HG03066 (cell line): Measurements from ENCODE around the gene RHCE.
"Not testable (repeated sequence)": the region's sequence is repeated elsewhere in the genome, so short reads cannot be mapped to it uniquely, and the experiment has no call there.

ENCODE experiments used
- ATAC-seq: cut with Tn5 transposase; IDR thresholded peaks from one replicate; pipeline ENCODE4 v1.9.1; 2021; ENCODE audit warnings: low read depth; ENCODE audit not compliant: unreplicated experiment

RHCE gene

DNA sequence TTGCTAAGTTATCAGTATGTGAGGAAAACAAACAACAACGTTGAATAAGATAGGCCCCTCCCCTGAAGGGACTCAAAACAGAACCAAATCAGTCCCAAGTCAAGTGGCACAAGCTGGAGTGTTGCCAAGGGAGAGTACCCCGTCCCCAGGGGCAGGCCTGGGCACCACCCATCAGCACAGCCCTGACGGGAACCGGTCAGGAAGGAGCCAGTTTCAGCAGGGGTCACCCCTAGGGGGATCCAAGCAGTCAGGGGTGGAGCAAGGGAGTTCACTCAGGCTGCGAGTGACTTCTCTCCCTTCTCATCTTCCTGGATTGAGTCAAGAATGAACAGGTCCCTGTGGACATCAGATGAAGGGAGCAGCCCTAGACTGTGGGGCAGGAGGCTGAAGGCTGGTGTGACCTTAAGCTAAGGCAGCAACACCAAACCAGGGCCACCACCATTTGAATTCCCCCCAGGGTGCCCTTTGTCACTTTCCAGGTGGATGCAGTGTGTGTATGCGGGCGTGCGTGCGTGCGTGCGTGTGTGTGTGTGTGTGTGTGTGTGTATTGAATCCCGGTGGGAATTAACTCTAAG is 14.8 kb downstream of the RHCE start:
- ATAC-seq, result not testable (repeated sequence)

DNA sequence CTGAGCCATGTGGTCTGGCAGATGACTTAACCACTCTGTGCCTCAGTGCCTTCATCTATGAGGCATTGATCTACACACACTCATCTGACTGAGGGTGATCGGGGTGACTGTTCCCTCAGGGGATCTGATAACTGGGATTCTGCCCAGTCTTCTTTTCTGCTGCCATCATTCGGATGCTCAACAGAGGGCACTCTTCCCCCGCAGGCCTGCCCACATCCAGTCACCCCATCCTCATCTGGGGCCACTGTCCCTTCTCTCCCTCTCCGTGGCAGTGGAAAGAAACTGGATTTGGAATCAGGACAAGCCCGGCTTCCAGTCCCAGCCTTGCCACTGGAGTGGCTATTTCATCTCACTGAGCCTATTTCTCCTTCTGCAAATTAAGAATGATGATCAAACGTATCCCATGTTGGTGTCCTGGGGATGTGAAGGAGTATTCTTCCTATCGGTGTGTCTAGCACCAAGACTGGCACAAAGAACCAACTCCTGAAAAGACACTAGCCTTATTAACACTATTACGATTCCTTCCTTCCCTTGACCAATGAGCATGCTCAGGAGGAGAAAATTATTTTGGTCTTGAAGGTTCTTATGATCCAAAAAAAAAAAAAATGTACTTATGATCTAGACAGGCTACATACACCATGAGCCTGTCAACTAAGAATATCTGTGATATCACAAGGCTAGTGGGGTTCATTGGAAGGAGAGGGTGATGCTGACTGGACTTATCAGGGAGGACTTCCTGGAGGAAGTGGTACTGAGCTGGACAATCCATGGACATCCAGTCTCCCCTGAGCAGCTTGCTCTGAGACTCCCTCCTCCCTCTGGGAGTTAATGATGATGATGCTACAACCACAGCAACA is 17.4 kb downstream of the RHCE start:
- ATAC-seq, result not testable (repeated sequence)

DNA sequence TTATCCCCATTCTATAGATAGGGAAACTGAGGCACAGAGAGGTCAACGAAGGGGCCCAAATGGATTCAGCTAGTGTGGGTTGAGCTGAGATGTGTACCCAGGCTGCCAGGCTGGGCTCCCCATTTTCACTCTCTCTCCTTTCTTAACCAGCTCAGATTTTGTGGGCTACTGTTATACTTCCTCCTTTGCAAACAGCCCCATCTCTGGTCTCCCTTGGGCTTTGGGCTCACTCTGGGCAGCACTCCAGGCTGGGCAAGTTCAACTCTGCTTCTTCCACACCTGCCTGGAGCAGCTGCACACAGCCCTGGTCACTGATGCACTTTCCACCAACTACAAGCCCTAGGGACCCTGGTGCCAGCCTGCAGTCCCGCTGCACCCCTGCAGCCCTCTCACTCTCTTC is 22.5 kb downstream of the RHCE start:
- ATAC-seq, result not testable (repeated sequence)

DNA sequence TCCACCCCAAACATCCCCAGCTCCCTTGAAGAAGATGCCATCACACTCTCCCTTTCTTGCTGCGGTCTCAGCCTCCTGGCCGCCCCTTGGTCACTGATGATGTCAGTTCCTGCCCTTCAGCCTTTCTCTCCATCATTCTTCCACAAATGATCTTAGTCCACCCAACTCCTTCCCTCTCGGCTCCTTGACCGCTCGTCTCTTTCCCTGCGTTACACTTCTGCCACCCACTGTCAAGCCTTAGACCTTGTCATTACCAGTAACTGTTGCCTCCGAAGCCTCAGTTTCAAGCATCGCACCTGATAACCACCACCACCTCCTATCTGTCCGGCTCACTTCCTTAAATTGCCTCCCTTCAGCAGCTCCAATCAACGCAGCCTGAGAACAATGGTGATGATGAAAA is 23.1 kb downstream of the RHCE start:
- not testable (repeated sequence) for ATAC-seq

DNA sequence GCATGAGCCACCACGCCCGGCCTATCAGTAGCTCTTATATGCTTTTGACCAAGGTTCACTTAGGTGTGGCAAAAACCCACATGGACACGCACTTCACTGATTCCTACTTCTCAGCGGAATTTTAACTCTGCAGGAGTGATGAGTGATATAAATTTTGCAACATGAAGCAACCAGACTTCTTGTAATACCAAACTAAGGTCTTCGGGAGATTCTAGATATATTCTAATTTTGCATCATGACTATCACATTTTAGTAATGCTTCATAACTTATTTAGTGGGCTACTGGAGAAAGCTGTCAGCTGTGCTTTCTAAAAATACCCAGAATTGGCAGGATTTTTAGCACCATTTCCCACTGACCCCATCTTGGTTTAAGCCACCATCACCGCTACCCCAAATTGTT is 27.8 kb downstream of the RHCE start:
- ATAC-seq, result no peak

DNA sequence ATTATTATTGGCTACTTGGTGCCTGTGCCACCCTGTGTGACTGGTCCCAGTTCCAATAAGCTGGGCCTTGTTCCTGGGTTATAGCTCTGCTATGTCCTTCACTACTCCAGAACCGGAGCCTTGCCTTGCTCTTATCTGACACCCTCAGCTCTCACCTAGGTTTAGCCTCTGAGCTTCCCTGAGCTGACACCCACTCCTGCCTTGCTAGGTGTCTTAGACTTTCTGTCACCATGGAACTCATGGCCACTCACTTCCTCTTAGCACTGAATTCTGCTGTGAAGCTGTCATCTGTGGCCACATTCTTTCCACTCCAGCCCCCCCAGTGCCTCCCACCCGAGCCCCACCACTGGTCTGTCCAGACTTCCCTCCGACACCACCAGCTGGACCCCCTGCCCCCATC is 30.9 kb downstream of the RHCE start:
- not testable (repeated sequence) for ATAC-seq

DNA sequence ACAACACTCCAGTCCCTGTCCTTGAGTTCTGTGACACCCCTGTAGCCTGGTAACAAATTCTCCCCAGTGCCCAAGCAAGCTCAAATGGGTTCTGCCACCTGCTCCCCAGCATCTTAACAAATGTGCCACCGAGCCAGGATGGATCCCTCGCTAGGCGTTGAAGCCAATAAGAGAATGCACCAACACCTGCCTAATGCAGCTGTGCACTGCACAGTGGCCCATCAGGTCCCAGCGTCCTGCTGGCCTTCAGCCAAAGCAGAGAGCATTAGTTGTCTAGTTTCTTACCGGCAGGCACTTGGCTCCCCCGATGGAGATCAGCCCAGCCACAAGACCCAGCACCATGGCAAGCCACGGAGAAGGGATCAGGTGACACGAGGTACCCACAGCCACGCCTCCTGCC is 31.9 kb downstream of the RHCE start:
- ATAC-seq, result not testable (repeated sequence)

DNA sequence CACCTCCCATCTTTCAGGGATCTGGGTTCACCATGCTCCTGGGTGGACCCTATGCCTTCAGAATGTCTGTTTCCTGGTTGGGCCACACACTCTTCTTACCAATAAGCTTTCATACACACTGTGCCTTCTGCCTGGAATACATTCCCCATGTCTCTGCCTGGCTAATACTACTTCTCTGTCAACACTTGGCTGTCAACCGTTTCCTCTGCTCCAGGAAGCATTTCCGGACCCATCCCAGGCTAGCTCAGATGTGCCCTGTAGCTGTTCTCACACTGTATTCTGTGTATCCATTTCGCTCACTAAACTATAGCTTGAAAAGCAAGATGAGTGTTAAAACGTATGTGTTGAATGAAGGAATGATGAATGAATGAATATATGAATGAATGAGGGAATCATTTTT is 33.5 kb downstream of the RHCE start:
- not testable (repeated sequence) for ATAC-seq

DNA sequence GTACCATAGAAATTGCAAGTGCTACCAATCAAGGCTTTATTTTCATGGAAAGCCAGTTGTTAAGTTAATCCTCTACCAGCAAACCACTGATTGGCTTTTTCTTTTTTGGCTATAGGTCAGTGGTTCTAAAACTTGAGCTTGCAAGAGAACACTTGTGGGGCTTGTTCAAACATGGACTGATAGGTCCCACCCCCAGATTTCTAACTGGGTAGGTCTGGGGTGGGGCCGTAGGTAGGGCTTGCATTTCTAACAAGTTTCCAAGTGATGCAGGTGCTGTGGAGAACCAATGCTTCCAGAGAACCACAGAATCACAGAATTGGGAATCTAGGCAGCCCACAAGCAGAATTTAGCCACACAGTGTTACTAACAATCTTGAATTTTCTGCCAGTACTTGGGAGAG is 36.8 kb downstream of the RHCE start:
- ATAC-seq, result not testable (repeated sequence)

DNA sequence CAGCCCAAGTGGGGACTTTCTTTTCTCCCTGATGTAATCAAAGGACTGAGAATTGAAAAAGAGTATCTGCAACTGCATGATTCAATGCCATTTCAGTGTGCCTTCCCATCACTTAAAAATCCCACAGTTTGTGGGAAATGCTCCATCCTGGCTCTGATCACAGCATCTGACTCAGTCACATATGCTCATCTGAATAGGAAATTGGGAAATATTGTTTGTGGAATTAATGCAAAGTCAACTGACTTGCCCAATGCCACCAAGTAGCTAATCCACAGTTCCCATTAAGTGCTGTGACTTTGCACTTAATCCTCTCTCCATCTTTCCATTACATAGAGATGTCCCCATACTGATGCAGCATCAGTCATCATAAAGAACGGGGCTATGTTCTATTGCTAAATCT is 37.5 kb downstream of the RHCE start:
- ATAC-seq, result not testable (repeated sequence)

DNA sequence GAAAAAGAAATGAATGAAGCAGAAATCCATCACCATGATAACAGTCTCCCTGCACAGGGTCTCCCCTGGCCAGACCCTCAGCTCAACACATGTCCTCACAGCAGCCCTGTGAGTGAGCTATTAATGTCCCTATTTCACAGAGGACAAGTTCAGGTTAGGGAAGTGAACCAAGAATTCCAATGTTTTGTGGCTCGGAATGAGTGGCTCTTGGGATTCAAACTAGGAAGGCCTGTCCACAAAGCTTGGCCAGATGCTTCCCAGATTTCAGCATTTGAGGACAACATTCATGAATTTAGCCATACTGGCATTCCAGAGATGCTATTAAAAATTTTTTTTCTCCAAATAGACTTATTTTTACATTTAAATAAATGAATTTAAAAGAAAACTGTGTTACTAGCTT is 38.1 kb downstream of the RHCE start:
- ATAC-seq, result not testable (repeated sequence)

DNA sequence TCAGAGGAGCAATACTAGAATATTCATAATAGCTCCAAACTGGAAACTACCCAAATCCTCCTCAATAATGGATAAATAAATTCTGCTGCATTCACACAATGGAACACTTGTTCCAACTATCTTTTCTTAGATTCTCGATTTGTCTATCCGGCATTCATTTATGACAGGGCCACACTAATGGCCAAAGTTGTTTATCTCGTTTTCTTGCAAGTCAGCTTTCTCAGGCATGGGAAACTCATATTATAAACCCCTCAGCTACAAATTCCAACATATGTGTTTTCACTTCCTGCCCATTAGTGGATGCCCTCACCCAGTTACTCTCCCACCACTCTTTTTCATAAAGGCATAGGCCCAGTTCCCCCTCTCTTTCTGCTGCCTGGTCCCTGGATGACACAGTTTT is 42.3 kb downstream of the RHCE start:
- not testable (repeated sequence) for ATAC-seq

DNA sequence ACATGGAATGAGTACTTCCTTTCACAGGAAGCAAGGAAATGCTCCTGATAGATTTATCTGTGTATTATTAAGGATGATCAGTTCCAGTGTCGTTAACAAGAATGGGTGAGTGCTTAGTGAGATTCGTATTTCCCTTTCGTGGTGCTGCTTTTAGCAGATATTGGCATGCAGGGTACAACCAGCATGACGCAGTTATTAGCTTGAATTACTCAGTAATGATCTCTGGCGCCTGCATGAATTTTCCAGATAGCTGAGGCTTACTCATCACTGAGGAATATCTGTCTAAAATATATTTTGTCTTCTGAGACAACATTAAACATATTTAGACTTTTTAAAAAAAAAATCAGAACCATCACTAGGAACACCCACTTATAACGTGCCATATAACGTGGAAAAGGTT is 48.9 kb downstream of the RHCE start:
- ATAC-seq, result not testable (repeated sequence)

DNA sequence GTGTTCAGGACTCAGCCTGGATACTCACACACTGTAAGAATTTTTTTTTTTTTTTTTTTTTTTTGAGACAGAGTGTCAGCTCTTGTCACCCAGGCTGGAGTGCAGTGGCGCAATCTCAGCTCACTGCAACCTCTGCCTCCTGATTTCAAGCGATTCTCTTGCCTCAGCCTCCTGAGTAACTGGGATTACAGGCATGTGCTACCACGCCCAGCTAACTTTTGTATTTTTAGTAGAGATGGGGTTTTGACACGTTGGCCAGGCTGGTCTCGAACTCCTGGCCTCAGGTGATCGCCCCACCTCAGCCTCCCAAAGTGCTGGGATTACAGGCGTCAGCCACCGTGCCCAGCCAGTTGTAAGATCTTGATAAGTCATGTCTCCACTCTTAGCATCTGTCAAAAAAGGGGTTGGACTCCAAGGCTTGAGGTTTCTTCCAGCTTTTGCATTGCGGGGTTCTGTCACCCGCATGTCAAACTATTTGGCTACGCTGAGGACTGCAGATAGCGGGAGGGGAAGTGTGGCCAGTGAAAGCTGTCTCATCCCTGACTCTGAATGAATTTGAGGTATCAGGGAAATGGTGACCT is 50.8 kb downstream of the RHCE start:
- ATAC-seq, result not testable (repeated sequence)

DNA sequence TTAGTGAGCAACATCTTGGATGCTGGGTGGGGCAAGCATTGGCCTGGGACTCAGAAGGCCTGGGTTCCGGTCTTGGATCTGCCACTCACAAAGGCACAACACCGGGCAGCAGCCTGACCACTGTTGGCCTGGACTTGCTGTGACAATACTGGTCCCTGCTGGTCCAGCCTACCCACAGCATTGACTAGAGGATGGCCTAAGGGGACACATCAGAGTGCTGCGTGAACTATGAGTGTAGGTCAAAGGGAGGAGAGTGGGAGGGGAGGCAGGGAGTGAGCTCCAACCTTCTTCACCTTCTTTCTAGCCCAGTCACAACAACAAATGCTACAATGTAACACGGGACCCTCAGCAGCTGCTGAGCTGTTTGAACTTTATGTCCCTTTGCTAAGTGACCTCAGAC is 51.4 kb downstream of the RHCE start:
- ATAC-seq, result no peak

DNA sequence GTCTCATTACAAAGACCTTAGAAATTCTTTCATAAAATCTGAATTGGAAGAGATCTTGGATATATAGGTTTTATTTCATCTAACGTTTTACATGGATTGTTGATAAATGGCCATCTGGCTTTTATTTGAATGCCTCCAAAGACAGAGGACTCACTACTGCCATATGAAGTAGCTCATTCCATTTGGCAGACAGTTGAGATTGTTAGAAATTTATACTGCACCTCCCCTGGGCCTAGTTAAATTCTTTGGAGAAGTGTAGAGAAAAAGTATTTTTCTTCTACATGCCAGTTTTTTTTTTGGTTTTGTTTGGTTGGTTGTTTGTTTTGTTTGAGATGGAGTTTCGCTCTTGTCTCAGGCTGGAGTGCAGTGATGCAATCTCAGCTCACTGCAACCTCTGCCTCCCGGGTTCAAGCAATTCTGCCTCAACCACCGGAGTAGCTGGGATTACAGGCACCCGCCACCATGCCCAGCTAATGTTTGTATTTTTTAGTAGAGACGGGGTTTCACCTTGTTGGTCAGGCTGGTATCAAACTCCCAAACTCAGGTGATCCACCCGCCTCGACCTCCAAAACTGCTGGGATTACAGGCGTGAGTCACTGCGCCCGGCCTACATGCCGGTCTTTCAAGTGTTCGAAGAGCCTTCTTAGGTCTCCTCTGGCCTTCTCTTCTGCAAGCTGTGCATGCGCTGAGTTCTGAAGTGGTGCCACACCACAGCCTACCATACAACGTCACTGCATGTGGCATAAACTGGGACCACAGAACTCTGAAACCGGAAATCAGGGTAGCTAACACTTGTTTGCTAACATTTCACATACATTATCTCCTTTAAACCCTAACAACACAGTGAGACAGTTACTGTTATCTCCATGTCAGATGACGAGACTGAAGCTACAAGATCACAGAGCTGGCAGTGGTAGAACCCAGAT is 57.7 kb downstream of the RHCE start:
- ATAC-seq, result not testable (repeated sequence)

DNA sequence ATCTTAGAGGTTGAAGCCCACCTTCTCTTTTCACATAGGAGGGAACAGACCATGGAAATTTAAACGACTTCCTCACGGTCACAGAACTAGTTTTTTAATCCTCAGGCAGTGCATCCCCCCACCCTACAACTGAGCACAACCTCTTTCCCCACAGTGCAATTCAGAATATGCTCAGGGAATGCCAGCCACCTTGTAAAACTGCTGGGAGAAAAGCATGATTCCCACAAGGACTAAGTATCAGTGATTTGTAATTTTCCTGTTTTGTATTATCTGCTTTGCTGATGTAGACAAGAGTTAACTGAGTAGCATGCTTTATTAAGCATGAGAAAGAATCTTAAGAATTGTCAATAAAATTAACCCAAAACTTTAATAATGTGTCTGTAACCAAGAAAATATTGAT is 58.7 kb downstream of the RHCE start:
- ATAC-seq, result no peak

DNA sequence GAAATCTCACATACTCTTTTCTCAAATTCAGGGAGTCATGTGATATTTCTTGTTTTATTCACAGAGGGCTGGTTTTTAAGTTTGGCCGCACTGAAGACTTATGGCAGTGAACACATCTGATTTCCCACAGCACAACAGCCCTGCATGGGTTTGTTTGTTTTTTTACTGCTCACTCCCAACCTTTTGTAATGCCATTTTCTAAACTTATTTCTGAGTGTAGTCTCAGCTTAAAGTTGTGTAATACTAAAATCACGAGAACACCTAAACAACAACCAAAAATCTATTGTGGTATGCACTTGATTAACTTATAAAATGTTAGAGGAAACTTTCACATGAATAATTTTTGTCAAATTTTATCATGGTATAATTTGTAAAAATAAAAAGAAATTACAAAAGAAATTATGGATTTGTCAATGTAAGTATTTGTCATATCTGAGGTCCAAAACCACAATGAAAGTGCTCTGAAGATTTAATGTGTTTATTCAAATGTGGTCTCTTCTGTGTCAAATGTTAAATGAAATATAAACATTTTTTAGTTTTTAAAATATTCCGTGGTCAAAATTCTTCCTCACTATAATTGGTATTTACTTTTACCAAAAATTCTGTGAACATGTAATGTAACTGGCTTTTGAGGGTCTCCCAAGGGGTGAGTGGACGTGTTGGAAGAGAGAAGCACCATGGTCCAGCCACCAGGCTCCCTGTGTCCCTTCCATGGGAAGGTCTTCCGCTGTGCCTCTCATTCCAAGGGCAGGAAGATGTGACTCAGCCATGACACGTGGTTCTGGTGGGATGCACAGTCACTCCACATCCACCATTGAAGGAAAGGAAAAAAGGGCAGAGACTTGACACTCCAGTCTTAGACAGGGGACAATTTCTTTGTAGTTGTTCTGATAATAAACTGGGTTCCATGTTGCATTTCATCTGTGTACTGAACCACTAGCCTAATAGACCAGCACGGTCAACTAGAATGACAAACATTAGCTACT is 59.7 kb downstream of the RHCE start:
- ATAC-seq, result no peak

DNA sequence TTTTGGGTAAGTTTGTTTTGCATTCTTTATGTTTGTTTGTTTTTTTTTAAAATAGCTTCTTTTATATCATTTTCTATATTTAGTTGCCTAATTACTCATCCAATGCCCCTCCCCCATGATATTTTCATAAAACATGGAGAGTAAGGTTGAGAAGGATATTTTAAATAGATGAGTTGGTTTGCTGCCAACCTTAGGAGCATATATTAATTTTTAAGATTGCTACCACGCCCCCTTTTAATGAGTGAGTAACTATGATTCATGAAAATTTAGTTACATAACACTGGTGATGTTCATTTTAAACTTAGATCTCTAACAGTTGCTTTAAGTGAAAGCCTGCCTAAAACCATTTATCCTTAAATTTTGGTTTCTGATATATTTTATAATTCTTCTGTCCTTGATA is 63.8 kb downstream of the RHCE start:
- ATAC-seq, result no peak

DNA sequence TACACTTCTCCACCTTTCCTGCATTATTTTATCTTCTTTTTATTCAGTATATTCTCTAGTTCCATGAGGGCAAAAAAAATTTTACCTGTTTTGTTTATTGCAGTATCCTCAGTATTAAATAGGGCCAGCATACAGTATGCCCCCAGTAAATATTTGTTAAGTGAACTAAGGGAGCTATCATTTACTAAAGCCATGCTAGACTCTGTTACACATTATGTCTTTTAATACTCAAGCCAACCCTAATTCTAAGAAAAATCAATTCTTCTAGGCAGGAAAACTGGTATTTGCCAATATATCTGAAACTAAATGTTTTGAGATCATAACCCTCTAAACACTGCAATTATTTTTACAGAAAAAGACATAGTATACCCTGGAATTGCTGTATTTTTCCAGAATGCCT is 64.2 kb downstream of the RHCE start:
- ATAC-seq, result no peak
